Transverse colon (tissue), 4 donors: ENCODE measurements around the gene MAGI2.

Source experiments
- EP300 ChIP-seq: sonication (generic); formaldehyde crosslinking; IDR thresholded peaks from one replicate; pipeline ENCODE4 v1.6.1; 2017; ENCODE audit warnings: antibody characterized with exemption, low read depth
- POLR2A ChIP-seq: fragments of 450-650 bp; IDR thresholded peaks from one replicate; pipeline ENCODE4 v1.6.1; 2016; ENCODE audit warnings: antibody characterized with exemption, mild to moderate bottlenecking, moderate library complexity
- POLR2AphosphoS5 ChIP-seq, 3 donors: sonication (generic); formaldehyde crosslinking; IDR thresholded peaks; one replicate each; pipeline ENCODE4 v1.6.1; 2016; ENCODE audit warnings: antibody characterized with exemption in 3 of 3
- TF ChIP-seq, protein P1 (sequence below), 5 experiments: fragments of 200-600 bp in 3 of 5; fragments of 450-650 bp in 2 of 5; sonication (generic) in 3 of 5; IDR thresholded peaks; 1 replicate in 2 of 5; 2 replicates in 3 of 5; pipeline ENCODE4 v1.5.1; 2016 to 2017; ENCODE audit warnings: antibody characterized with exemption in 5 of 5, inconsistent platforms in 3 of 5, mild to moderate bottlenecking in 2 of 5, moderate library complexity in 1 of 5

DNA sequence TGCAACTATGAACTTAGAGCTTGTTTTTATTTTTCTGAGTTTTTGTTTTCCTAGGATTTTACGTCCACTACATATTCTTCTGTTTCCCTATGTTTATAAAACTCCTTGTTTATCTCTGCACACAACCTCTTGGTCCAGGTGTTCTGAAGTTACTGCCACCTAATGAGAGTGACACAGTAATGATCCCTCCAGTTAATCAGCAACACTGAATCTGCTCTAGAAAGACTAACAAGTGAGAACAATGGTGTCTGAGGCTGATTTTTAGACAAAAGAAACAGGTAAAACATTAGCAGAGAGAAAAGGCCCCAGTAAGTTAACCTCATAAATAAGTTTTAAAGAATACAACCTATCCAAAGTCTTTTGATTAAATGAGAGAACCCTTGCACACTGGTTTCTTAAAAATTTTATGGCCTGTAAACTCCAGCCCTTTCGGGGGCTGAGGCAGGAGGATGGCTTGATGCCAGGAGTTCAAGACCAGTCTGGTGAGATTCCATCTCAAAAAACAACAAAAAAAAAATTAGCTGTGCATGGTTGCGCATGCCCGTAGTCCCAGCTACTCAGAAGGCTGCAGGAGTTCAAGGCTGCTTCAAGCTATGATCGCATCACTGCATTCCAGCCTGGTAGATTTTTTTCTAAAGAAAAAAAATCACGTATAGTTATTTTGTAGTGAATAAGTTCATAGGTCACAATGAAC lies 397.6 kb downstream of the MAGI2 start:
- TF ChIP-seq, protein P1, sequence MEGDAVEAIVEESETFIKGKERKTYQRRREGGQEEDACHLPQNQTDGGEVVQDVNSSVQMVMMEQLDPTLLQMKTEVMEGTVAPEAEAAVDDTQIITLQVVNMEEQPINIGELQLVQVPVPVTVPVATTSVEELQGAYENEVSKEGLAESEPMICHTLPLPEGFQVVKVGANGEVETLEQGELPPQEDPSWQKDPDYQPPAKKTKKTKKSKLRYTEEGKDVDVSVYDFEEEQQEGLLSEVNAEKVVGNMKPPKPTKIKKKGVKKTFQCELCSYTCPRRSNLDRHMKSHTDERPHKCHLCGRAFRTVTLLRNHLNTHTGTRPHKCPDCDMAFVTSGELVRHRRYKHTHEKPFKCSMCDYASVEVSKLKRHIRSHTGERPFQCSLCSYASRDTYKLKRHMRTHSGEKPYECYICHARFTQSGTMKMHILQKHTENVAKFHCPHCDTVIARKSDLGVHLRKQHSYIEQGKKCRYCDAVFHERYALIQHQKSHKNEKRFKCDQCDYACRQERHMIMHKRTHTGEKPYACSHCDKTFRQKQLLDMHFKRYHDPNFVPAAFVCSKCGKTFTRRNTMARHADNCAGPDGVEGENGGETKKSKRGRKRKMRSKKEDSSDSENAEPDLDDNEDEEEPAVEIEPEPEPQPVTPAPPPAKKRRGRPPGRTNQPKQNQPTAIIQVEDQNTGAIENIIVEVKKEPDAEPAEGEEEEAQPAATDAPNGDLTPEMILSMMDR (IDR thresholded peaks at IDR 0.05) = no peak
- TF ChIP-seq POLR2A (no peak), POLR2AphosphoS5 (IDR thresholded peaks at IDR 0.05) (no peak), EP300 (no peak)
